NCI-H526 (cell line): ENCODE data around the gene RAD51B.
"Not testable (repeated sequence)": the region's sequence is repeated elsewhere in the genome, so short reads cannot be mapped to it uniquely, and the experiment has no call there.

ENCODE experiments used
- DNase-seq, 2 experiments: peaks; one replicate each; lab custom pipeline; 2025; lab: John Stamatoyannopoulos, UW

Gene RAD51B

DNA sequence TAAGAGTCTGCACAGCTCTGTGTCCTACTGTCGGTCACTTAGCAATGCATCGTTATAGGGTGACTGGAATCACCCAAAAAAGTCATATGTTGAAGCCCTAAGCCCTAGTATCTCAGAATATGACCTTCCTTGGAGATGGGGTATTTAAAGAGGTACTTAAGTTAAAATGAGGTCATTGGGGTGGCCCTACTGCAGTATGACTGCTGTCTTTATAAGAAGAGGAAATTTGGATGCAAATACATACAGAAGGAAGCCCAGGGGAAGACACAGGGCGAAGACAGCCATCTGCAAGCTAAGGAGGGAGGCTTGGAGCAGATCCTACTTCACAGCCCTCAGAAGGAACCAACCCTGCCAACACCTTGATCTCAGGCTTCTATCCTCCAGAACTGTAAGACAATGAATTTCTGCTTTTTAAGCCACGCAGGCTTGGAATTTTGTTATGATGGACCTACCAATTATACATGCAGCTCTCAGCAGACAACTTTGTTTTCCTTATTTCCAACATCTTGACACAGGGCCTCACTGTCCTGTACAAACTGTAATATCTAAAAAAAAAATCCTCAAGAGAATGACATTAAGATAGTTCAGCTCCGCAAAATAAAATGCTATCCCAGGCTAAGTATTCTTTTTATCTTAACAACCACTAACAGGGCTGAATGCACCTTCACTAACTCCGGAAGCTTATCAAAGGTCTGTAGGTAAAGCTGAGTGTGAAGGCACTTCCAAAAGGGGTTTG lies 932.9 kb downstream of the RAD51B start:
- DNase-seq = no peak

- DNase-seq = no peak
Observed at GRCh38 chr14:68753690-68754089, 934.1 kb downstream of the RAD51B start.

GRCh38 chr14:68755016-68755353 lies 935.4 kb downstream of the RAD51B start:
- no peak for DNase-seq

DNA sequence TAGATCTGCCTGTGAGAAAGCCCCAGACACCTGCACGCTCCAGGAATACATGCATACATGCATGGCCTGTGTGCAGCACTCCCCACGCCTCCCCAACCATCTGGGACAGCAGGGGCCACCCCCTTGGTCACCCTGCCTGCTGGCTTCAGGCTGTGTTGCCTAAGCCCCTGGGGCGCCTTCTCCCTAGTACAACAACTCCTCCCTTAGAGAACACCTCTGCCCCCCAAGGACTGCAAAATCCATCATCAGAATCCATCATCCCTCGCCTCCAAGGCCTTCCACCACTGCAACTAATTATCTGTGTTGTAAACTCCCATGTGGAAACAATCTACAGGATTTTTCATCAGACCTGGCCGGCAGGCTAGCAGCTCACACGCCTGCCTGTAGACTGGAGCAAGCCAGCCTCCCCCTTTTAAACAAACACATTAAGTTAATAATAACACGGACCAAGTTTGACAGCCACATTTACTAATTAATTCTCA lies 936.5 kb downstream of the RAD51B start:
- no peak for DNase-seq

- DNase-seq = no peak
Observed at GRCh38 chr14:68756734-68757133, 937.2 kb downstream of the RAD51B start.

DNA sequence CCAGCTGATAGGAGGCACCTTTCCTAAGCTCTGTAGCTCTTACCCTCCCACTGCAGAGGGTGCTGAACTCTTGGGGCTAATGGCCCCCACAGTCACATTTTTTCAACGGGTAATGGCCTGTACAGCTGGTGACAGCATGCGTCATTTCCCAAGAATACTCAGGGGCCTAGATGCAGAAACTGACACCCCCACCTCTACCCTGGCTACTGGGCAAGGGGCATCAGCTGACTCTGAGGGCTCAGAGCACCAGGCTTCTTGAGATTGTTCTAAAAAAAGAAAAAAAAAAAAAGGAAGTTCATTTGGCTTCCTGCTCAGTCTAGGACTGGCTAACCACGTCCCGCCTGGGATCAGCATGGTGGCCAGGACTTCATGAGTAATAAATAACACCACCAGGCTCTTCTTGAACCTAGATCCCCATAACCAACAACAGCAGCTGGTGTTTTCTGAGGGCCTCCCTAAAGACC lies 938.1 kb downstream of the RAD51B start:
- no peak for DNase-seq

GRCh38 chr14:68758301-68758700 lies 938.7 kb downstream of the RAD51B start:
- DNase-seq = no peak

- DNase-seq = no peak
Observed at GRCh38 chr14:68759017-68759560, 939.5 kb downstream of the RAD51B start.

DNA sequence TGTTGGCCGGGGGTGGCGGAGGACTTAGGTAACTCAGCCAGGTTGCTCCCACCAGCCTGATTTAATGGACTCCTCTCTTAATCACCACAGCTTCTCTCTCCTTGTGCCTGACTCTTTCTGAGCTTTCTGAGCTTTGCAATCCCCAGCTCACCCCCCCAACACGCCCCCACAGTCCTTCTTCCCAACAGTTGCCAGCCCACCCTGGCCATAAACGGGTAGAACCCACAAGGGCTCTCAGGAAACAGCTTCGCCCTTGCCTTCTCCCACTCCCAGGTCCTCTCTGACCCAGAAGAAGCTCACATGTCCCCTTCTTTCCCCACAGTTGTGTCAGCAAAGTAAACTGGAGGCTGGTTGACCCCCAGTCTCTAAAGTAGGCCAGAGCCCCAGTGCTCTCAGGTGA lies 940.4 kb downstream of the RAD51B start:
- DNase-seq = no peak

- DNase-seq = no peak
Observed at GRCh38 chr14:68760761-68761160, 941.2 kb downstream of the RAD51B start.

GRCh38 chr14:68761391-68761790 lies 941.8 kb downstream of the RAD51B start:
- DNase-seq = no peak

GRCh38 chr14:68762953-68763764 lies 943.6 kb downstream of the RAD51B start:
- no peak for DNase-seq

GRCh38 chr14:68763843-68764242 lies 944.3 kb downstream of the RAD51B start:
- DNase-seq = not testable (repeated sequence)

DNA sequence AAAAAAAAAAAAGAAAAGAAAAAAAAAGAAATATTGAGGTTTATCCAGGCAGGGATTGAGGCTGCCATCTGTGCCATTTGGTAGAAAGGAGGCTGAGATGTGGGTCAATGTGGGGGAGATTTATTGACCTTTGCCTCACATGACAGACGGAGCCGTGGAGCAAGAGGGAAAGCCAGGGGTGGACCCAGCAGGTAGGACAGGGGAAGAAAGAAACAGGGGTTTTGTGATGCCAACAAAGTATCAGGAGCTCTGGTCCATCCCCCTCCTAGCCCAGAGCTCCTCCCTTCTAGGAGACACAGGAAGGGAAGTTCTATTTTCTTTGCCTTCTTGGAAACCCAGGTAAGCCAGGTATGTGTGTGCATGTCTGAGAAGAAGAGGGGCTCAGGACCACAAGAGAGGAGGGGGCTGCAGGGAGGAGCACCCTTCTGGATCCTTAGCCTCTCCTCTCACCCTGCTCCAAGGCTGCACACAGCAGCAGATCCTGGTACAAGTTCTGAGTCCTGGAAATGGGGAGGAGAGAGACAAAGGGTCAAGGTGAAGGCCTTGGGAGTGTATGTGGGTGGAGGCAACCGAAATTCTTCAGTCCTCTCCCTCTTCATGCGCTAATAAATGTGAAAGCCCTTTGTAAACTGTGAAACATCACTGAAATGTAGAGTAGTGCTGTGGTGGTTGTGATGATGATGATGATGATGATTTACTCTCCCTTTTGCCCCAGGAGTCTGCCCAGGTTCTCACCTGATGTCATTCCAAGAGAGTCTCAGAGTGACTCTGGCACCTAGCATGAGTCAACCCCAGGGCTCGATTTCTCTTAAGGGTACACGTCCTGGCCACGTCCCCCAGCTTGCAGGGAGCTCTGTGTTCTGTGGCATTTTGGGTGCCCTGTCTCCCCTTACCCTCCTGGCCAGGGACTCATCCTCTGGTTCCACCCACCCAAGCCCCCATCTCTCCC lies 947.0 kb downstream of the RAD51B start:
- DNase-seq = no peak

- no peak for DNase-seq
Observed at GRCh38 chr14:68767248-68767645, 947.7 kb downstream of the RAD51B start.

- DNase-seq = no peak
Observed at GRCh38 chr14:68768316-68768715, 948.7 kb downstream of the RAD51B start.

DNA sequence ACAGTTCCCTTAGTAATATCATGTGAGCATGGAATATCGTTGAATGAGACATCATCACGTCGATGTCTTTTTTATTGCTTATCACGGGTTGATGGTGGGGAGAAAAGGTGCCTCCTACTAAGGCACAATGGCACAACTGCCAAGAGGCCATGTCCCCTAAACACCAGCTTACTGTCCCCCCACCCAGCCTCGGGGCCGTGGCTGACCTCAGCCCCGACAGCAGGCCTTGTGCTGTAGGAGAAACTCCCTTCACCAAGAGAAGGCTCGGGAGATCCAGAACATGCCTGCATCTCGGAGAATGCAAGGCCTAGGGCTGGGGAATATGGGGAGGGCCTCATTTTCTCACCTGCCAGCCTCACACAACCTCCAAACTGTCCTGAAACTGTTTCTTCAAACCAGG lies 950.5 kb downstream of the RAD51B start:
- DNase-seq = no peak

DNA sequence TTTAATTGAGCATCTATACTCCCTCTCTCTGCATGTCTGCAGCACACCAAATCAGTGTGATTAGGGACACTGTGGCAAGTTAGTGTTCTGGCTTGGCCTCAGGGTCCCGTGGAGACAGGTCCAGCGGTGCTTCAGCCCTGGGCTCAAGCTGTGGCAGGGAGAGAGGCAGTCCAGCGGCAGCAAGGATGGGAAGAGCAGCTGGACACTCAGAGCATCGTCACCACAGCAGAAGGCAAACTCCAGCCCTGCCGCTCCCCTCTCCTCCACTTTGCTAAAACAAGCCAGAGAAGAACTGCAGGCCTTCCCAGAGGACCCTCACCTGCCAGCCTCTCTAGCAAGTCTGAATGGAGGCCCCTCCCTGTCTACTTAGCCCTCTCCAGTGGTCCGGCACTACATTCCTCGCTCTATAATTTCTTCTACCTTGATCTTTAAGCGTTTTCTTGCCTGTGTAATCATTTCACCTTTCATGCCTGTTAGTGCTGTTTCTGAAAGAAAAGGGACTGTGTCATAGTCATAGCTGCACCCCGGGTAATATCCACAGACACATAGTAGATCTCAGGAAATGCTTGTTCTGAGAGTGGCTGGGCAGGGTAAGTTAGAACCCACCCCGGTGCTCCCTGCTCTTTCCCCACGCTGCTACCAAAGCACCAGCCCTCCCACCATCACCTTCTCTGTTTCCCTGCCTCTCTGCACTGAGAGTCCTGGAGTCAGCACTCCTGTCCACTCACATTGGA lies 951.1 kb downstream of the RAD51B start:
- no peak for DNase-seq

DNA sequence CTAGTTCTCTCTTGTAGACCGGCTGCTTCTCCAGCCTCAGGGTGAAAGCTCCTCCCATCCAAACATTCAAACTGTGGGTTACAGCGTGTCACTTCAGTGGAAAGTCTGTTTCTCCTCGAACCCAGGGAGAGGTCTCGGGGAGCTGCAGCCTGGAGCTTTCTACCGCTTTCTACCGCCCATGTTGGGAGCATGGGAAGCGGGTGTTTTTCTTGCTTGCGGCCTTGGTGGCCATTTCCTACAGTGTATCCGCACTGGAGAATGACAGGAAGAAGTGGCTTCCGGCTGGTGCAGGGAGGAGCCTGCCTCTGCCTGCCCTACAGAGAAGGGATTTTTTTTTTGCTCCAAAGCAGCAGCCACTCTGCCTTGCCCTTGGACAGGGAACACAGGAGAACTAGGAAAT lies 952.1 kb downstream of the RAD51B start:
- no peak for DNase-seq

DNA sequence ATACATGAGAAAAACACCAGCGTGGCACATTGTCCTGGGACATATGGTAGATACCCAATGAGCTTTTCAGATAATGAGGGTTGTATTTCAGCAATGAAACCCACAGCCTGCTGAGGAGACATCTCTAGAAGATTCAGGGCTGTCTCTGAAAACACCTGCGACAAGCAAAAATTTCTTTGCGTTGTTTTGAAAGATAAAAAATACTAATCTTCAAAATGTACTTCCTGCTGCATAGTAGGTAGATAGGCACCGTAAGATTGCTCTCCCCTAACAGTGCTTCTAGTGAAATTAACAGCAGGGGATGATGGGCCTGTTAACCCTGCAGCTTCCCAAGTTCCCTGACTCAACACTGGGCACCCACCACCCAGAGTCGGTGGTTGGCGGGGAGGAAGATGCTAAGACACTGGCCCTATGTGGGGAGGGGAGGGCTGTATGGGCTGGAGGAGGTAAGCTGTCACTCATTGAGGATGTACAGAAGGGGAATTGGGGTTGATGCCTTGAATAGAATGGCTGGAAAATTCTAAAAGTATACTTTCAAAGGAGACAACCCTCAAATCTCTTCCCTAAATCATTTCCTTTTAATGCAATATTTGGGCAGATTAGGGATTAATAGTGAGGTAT lies 953.3 kb downstream of the RAD51B start:
- DNase-seq = no peak
